RPMI7951 (cell line): Measurements from ENCODE around the gene CHM. TPM values are rescaled to one million over a fixed set of nuclear protein-coding genes. Genes with fewer than 3 reads are reported as not detected.
A peak's percentile ranks its signal among the peaks of the same experiment; 100 is the strongest.
"Not testable (repeated sequence)": the region's sequence is repeated elsewhere in the genome, so short reads cannot be mapped to it uniquely, and the experiment has no call there.

ENCODE experiments used
- DNase-seq: peaks from one replicate; pipeline ENCODE4 v3.0.0-alpha.2; 2012; ENCODE audit warnings: low read depth
- total RNA-seq: library from RNA; depleted of rRNA; stranded (reverse); fragments of >200 nt; shearing (Covaris generic); gene quantifications from 2 replicates; pipeline ENCODE4 v1.2.3, GENCODE V29; 2014; rRNA removed

The CHM gene, protein sequence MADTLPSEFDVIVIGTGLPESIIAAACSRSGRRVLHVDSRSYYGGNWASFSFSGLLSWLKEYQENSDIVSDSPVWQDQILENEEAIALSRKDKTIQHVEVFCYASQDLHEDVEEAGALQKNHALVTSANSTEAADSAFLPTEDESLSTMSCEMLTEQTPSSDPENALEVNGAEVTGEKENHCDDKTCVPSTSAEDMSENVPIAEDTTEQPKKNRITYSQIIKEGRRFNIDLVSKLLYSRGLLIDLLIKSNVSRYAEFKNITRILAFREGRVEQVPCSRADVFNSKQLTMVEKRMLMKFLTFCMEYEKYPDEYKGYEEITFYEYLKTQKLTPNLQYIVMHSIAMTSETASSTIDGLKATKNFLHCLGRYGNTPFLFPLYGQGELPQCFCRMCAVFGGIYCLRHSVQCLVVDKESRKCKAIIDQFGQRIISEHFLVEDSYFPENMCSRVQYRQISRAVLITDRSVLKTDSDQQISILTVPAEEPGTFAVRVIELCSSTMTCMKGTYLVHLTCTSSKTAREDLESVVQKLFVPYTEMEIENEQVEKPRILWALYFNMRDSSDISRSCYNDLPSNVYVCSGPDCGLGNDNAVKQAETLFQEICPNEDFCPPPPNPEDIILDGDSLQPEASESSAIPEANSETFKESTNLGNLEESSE
- 17.1 and 21.1 TPM in 2 replicates for total RNA-seq

DNA sequence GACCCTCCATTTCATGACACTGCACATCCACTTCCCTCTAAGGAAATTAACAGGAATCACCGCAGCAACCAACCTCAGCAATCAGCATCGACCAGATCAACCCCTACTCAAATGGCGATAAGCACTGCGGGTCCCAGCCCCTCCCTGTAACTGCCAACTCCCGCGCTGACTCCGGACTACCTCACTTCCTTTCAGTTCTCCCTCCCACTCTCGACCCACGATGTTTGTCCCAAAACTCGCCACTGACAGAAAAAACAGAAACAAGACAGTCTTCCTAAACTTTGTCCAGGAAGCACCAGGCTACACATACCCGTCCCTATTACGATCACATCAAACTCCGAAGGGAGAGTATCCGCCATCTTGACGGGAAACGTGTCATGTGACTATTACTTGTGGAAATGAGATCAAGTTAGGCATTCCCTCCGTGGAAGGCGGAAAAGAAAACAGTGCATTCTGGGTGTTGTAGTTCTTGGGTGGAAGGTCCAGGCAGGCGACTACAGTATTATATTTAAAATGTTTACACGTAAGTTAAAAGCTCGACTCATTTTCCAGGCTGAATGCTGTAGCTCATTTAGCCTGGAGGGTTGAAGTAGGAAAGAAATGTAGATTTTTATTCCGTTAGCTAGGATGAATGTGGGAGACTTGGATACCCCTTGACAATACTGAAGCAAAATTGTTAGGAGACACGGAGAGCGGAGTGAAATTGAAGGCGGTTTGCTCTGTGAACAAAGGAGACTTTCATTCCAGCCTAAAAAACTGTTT, at the start of gene CHM:
Gene CHM (minus strand): TSS at position 385 of the 762 bp plus-strand sequence. CDS start 26 bp downstream, at position 359.
- peak; percentile 76 for DNase-seq

DNA sequence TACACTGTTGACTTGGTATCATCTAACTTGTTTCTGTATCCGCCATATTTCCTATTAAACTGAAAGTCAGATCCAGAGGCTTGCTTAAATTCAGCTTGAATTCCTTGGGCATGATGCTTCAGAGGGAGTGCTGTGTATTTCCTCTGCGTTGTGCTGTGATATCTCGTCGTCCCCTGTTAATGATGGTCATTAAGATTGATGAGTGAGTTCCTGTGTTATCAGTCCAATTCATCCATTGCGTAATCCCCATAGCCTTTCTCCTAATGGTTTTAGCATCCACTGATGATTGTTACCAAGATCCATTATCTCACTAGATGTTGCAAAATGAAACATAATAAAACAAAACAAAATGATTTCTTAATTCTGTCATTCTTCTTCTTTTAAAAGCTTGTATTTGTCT, 31.3 kb upstream of the CHM start:
- no peak for DNase-seq

DNA sequence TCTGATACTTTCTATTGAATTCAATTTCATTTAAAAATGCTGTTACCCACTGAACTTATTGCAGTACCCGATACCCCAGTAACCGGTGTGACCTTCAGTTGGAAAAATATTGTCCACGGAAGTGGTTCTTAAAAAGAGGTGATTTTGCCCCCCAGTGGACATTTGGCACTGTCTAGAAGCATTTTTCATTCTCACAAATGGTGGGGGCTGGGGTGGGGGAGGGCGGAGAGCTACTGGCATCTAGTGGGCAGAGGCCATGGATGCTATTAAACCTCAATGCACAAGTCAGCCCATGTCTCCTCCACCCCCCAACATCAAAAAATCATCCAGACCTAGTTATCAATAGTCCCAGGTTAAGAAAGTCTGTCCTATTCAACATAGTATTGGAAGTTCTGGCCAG, 19.6 kb upstream of the CHM start:
- DNase-seq = peak; percentile 1

DNA sequence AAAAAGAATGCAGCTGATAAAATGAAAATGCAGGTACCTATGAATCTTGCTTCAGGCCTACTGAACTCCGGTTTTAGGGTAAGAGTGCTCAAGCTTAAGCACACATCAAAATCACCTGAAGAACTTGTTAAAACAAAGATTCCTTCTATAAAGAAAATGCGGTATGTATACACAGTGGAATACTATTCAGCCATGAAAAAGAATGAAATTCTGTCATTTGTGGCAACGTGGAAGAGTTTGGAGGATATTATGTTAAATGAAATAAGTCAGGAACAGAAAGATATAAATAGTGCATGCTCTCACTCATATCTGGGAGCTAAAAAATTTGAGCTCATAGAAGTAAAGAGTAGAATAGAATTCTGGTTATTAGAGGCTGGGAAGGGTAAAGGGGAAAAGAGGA, 14.0 kb upstream of the CHM start:
- no peak for DNase-seq

DNA sequence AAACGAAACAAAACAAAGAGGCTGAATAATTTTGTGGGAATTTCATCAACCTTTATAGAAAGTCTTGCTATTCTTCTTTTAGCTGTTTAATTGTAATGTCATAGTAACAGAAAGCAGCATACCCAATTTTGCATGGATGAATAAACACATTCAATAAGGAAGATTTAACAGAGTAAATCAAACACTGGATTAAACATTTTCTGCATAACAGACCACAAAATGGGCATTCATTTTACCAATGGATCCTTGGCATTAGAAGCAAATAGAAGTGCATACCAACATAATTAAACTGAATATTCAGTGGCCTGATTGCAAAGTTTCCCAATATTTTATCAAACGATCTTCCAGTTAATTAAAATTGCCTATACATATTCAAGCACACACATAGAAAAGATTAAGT, 4.4 kb upstream of the CHM start:
- no peak for DNase-seq

DNA sequence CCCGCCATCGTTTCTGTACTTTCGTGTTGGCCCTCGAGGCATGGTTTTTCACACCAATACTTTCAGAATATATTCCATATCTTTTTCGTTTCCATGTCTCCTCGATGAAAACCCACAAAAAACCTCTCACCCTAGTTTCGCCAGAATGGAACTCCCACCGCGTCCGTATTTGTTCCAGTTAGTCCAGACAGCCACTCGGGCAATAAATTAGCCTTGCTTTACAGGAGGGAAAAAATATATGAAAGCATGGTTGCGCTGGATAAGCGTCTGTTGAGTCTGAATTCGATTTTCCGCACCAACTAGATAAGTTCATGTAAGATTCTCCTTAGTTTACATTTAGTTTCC, 550 bp upstream of the CHM start:
- no peak for DNase-seq

DNA sequence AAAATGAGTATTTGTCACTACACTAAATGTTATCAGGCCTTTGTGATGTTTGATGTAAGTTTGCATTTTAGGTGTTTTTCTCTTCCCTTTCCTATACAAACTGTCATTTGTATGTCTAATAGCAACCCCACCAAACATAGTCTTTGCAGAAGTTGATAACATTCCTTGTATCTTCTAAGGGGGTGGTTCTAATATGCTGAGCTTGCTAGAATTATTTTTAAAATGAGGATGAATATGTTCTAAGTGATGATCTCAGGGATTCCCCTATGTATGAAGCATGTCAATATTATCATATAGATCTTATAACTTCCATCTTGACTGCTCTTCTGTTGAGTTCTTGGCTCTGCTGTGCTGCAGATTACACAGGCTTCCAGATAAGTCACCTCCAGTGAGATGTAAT, 3.1 kb downstream of the CHM start:
- DNase-seq = no peak

DNA sequence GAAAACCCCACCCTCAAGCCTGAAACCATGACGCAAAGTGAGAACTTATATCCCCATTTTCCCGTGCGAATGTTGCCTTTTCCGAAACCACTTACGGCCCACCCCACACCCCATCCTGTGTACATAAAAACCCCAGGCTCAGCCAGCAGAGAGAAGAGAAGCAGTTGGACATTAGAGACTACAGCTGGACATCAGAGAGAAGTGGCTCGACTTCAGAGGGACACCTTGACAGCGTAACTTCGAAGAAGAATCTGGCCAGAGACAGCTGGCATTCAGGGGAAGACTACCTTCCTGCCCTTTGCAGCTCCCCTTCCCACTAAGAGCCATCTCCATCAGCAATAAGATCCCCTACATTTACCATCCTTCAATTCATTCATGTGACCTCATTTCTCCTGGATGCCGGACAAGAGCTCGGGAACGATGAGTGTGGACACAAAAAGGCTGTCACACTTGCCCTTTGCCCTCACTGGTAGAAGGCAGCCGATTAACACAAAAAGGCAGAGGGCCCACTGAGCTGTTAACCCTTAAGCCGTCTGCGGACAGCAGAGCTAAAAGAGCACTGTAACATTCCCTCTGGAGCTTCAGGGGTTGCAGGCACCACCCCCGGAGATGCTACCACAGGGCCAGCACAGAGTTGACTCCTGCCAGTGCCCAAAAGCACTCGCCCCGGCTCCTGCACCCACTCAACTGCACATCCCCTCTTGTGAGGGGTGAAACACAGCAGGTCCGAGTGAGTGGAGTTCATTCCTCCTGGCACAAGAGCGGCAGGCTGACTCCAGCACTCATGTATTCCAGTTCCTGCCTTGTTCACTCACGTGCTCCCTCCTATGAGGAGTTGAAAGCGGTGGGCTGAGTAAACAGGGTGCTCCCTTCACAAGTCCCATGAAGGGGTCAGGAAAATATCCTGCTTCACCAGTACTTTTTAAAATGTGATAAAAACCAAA, 7.5 kb downstream of the CHM start:
- DNase-seq = no peak

DNA sequence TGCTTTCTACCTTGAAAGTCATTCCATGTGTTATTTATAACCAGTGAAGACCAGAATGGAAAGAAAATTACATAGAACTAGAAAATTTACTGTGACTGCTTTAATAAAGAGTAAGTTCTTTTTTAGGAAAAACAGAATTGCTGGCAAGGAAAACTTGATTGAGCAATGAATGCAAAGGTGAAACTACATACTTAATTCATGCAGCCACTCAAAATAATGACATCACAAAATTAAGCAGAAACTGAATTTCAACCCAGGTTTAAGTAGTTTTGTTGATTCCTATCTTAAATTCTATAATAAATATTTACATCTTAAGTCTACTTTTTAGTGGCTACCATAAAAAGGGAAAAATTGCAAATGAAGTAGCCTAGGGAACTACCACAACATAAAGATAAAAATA, 14.0 kb downstream of the CHM start:
- DNase-seq = no peak

DNA sequence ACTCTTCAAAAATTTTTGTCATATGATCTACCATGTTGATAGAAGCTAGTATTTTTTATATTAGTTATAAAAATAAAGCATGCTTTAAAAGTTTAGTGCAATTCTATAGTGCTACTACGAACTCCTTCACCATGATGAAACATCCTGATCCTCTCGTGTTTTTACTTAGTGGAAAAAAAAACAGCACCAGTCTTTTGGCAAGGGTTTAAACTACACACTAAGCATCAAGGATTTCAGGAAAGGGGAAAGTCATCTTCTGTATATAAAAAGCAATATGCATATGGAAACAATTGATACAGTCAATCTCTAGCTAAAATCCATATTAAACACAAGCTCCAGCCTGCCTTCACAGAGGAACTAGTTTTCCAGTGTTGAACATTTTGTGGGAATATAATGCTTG, 18.7 kb downstream of the CHM start:
- no peak for DNase-seq

DNA sequence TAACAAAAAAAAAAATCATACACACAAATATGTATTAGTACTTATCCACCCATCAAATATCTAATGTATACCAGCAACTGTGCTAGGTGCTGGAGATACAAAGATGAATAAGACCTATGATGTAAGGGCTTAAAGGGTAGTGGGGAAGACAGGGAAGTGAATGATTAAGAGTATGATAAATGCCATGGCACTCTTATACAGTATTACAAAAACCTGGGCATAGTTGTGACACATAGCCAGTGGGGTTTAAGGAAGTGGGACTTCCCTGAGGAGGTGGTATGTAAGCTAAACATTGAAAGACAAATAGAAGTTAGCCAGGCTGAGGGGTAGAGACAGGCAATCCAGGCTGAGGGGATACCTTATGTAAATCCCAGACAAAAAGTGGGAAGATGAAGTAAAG, 23.5 kb downstream of the CHM start:
- DNase-seq = no peak

DNA sequence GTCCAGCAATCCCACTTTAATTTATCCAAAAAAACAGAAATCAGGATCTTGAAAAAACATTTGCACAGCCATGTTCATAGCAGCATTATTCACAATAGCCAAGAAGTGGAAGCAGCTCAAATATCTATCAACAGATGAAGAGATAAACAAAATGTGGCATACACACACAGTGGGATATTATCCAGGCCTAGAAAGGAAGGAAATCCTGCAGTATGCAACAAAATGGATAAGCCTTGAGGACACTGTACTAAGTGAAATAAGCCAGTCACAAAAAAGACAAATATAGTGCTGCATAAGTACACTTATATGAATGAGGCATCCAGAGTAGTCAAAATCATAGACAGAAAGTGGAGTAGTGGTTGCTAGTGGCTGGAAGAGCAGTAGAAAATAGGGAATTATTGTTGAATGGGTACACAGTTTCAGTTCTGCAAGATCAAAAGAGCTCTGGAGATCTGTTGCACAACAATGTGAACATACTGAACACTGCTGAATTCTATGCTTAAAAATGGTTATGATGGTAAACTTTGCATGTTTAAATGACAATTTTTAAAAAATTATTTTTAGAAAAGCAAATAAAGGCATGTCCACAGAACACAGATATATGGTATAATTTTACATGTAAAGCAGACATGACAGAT, 25.6 kb downstream of the CHM start:
- DNase-seq = no peak

DNA sequence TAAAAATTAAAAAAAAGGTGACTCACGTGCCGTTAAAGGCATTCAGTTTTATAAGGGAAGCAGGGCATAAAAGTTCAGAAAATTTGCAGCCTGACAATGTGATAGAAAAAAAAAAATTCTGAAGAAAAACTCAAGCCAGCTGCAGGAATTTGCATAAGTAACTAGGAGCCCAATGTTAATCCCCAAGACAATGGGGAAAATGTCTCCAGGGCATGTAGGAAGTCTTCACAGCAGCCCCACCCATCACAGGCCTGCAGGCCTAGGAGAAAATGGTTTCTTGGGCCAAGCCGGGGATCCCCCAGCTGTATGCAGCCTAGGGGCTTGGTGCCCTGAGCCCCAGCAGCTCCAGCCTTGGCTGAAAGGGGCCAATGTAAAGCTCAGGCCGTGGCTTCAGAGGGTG, 31.2 kb downstream of the CHM start:
- no peak for DNase-seq

DNA sequence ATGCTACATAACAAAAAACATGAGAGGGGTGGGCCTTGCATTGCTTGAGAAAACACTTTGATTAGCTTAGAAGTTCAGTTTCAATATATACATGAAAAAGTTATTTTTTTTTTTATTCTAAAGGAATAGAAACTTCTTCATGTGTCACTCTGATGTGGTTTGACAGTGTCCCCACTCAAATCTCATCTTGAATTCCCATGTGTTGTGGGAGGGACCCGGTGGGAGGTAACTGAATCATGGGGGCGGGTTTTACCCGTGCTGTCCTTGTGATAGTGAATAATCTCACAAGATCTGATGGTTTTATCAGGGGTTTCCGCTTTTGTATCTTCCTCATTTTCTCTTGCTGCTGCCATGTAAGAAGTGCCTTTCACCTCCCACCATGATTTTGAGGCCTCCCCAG, 32.4 kb downstream of the CHM start:
- not testable (repeated sequence) for DNase-seq

DNA sequence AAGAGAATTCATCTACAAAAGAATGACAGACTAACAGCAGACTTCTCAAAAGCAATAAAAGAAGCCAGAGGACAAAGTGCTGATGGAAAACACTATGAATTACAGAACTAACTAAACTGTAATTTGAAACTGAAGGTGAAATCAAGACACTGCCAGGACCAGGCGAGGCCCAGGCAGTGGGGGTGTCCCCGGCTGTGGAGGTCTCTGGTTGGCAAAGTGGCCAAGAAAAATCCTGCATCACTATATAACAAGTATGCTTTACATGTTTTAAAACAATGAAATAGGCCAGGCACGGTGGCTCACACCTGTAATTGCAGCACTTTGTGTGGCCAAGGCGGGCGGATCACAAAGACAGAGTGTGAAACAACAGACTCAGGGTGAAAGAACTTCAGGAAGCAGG, 32.9 kb downstream of the CHM start:
- no peak for DNase-seq

DNA sequence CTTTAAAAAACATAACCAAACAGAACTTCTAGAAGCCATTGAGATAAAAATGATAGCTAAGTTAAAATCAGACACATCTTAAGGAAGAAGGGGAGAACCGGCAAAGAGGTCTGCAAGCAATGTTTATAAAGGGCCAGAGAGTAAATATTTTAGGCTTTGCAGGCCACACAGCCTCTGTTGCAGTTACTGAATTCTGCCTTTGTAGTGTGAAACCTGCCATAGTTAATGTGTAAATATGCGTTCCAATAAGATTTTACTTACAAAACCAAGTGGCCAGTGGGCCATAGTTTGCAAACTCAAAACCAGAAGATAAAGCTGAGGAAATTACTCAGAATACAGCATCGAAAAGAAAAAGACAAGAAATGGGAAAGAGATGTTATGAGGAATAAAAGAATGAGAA, 33.6 kb downstream of the CHM start:
- DNase-seq = no peak

DNA sequence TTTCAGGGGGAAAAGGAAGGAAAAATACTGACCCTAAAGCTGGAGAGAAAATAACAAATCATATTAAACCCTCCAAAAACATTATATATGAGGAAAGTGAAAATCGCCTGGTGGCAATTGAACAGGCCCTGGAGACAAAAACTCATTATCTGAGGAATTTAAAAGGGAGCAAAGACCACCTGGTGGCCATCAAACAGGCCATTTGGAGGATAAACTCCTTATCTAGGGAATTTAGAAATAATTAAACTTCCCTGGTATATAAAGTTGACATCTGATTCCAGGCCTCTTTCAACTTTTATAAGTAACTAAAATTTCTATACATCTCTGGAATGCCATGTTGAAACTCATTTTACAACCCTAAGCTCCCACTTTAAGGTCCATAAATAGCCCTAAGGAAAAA, 35.2 kb downstream of the CHM start:
- no peak for DNase-seq

DNA sequence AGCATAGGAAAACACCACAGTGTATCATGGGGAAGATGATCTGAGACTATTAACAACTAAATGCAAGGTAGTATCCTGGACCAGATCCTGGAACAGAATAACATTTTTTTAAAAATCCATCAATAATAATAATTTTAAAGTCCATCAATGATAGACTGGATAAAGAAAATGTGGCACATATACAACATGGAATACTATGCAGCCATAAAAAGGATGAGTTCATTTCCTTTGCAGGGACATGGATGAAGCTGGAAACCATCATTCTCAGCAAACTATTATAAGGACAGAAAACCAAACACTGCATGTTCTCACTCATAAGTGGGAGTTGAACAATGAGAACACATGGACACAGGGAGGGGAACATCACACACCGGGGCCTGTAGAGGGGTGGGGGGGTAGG, 37.6 kb downstream of the CHM start:
- DNase-seq = not testable (repeated sequence)

DNA sequence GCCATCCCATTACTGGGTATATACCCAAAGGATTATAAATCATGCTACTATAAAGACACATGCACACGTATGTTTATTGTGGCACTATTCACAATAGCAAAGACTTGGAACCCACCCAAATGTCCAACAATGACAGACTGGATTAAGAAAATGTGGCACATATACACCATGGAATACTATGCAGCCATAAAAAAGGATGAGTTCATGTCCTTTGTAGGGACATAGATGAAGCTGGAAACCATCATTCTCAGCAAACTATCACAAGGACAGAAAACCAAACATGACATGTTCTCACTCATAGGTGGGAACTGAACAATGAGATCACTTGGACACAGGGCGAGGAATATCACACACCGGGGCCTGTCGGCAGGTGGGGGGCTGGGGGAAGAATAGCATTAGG, 39.5 kb downstream of the CHM start:
- not testable (repeated sequence) for DNase-seq

DNA sequence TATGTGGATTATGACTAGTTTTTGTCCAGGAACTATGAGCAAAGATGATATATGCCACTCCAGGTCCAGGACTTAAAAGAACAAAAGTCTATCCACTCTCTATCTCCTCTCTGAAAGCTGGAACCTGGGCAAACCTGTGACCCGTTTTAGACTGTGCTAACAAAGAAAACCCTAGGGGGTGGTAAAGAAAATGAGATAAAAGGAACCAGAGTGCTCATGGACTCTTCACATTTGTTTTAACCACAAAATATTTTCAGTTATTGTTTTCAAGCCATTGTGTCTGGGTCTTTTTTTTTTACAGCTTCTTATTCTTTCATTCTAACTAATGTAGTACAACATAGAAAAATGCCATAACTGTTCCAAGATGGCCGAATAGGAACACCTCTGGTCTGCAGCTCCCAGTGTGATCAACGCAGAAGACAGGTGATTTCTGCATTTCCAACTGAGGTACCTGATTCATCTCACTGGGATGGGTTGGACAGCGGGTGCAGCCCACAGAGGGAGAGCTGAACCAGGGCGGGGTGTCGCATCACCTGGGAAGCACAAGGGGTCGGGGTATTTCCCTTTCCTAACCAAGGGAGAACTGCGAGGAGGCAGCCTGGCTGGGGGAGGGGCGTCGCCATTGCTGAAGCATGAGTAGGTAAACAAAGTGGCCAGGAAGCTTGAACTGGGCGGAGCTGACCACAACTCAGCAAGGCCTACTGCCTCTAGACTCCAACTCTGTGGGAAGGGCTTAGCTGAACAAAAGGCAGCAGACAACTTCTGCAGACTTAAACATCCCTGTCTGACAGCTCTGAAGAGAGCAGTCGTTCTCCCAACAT, 45.1 kb downstream of the CHM start:
- peak; percentile 0 for DNase-seq
